H9 (cell line): Measurements from ENCODE around the gene STIMATE. TPM values are rescaled to one million over a fixed set of nuclear protein-coding genes. Genes with fewer than 3 reads are reported as not detected.
A peak's percentile ranks its signal among the peaks of the same experiment; 100 is the strongest.

Experiments
- DNase-seq: peaks from one replicate; pipeline ENCODE4 v3.0.0-alpha.2; 2017
- H2AFZ ChIP-seq: one replicate; pipeline ENCODE4 v1.6.1; 2013; ENCODE audit warnings: mild to moderate bottlenecking, low read length, control low read depth, moderate library complexity
- H2AK5ac ChIP-seq: 2 replicates; pipeline ENCODE4 v1.6.1; 2013; ENCODE audit warnings: low read length, control low read depth, mixed read lengths; ENCODE audit not compliant: insufficient read length
- H2BK120ac ChIP-seq: one replicate; pipeline ENCODE4 v1.6.1; 2013; ENCODE audit warnings: low read depth, mild to moderate bottlenecking, low read length, control low read depth, inconsistent platforms; ENCODE audit not compliant: poor library complexity, severe bottlenecking
- H2BK12ac ChIP-seq: 2 replicates; pipeline ENCODE4 v1.6.1; 2013; ENCODE audit warnings: low read length, control low read depth, mixed read lengths, low read depth; ENCODE audit not compliant: insufficient read length
- H2BK15ac ChIP-seq: 2 replicates; pipeline ENCODE4 v1.6.1; 2013; ENCODE audit warnings: low read depth, low read length, control low read depth
- H2BK20ac ChIP-seq: one replicate; pipeline ENCODE4 v1.6.1; 2013; ENCODE audit warnings: low read depth, mild to moderate bottlenecking, low read length, control low read depth, inconsistent platforms; ENCODE audit not compliant: poor library complexity, severe bottlenecking
- H2BK5ac ChIP-seq: 2 replicates; pipeline ENCODE4 v1.6.1; 2013; ENCODE audit warnings: low read length, control low read depth, mixed read lengths; ENCODE audit not compliant: insufficient read length
- H3K14ac ChIP-seq: 2 replicates; pipeline ENCODE4 v1.6.1; 2013; ENCODE audit warnings: low read length, control low read depth; ENCODE audit not compliant: insufficient read depth
- H3K18ac ChIP-seq: 2 replicates; pipeline ENCODE4 v1.6.1; 2013; ENCODE audit warnings: low read depth, mild to moderate bottlenecking, mixed read lengths, low read length, control low read depth; ENCODE audit not compliant: insufficient read length
- H3K23ac ChIP-seq: 2 replicates; pipeline ENCODE4 v1.6.1; 2013; ENCODE audit warnings: low read length, control low read depth, mixed read lengths, low read depth; ENCODE audit not compliant: insufficient read length
- H3K23me2 ChIP-seq: 2 replicates; pipeline ENCODE4 v1.6.1; 2013; ENCODE audit warnings: low read depth, mild to moderate bottlenecking, mixed read lengths, low read length, control low read depth; ENCODE audit not compliant: insufficient read length, poor library complexity, severe bottlenecking
- H3K27ac ChIP-seq: 2 replicates; pipeline ENCODE4 v1.5.1; 2013; ENCODE audit warnings: low read length, control low read depth, mixed read lengths, low read depth; ENCODE audit not compliant: insufficient read length
- H3K27me3 ChIP-seq: 2 replicates; pipeline ENCODE4 v1.6.1; 2013; ENCODE audit warnings: low read length, control low read depth, inconsistent platforms; ENCODE audit not compliant: insufficient read depth
- H3K4ac ChIP-seq: 2 replicates; pipeline ENCODE4 v1.6.1; 2013; ENCODE audit warnings: low read depth, mild to moderate bottlenecking, control low read depth, inconsistent platforms, low read length, moderate library complexity
- H3K4me1 ChIP-seq: 2 replicates; pipeline ENCODE4 v1.6.1; 2013; ENCODE audit warnings: low read length, control low read depth, inconsistent platforms; ENCODE audit not compliant: insufficient read depth
- H3K4me2 ChIP-seq: 2 replicates; pipeline ENCODE4 v1.6.1; 2013; ENCODE audit warnings: low read length, control low read depth, mixed read lengths; ENCODE audit not compliant: insufficient read length, insufficient read depth
- H3K56ac ChIP-seq: 2 replicates; pipeline ENCODE4 v1.6.1; 2013; ENCODE audit warnings: low read depth, mild to moderate bottlenecking, mixed read lengths, low read length, control low read depth; ENCODE audit not compliant: insufficient read length
- H3K79me1 ChIP-seq: 2 replicates; pipeline ENCODE4 v1.6.1; 2013; ENCODE audit warnings: low read depth, mild to moderate bottlenecking, moderate library complexity, low read length, control low read depth, inconsistent platforms; ENCODE audit not compliant: insufficient read depth, poor library complexity, severe bottlenecking
- H3K79me2 ChIP-seq: 2 replicates; pipeline ENCODE4 v1.6.1; 2013; ENCODE audit warnings: low read length, control low read depth, inconsistent platforms; ENCODE audit not compliant: insufficient read depth
- H3K9ac ChIP-seq: 2 replicates; pipeline ENCODE4 v1.6.1; 2013; ENCODE audit warnings: low read length, control low read depth, mixed read lengths; ENCODE audit not compliant: insufficient read length; ENCODE audit errors: extremely low read depth
- H3K9me3 ChIP-seq: one replicate; pipeline ENCODE4 v1.6.1; 2013; ENCODE audit warnings: low read depth, low read length, inconsistent platforms; ENCODE audit not compliant: control insufficient read depth
- H3T11ph ChIP-seq: one replicate; pipeline ENCODE4 v1.6.1; 2013; ENCODE audit warnings: mild to moderate bottlenecking, low read length, control low read depth, inconsistent platforms
- H4K20me1 ChIP-seq: one replicate; pipeline ENCODE4 v1.6.1; 2013; ENCODE audit not compliant: control insufficient read depth, insufficient read length, insufficient read depth
- H4K5ac ChIP-seq: 2 replicates; pipeline ENCODE4 v1.6.1; 2013; ENCODE audit warnings: low read depth, mild to moderate bottlenecking, mixed read lengths, low read length, control low read depth; ENCODE audit not compliant: insufficient read length
- H4K8ac ChIP-seq: replicated peaks from 2 replicates; pipeline ENCODE4 v1.6.1; 2013; ENCODE audit warnings: low read length, control low read depth, mixed read lengths, low read depth; ENCODE audit not compliant: insufficient read length
- H4K91ac ChIP-seq: 2 replicates; pipeline ENCODE4 v1.6.1; 2013; ENCODE audit warnings: low read depth, mild to moderate bottlenecking, moderate library complexity, mixed read lengths, low read length, control low read depth; ENCODE audit not compliant: insufficient read length
- H3K27ac Mint-ChIP-seq, 3 experiments: 2 replicates in 2 of 3; 3 replicates in 1 of 3; pipeline ENCODE4 v1.8.0; 2020 to 2021; ENCODE audit warnings: mixed read lengths in 3 of 3, mild to moderate bottlenecking in 1 of 3, moderate library complexity in 1 of 3
- H3K27me3 Mint-ChIP-seq: 2 replicates; pipeline ENCODE4 v1.8.0; 2021; ENCODE audit warnings: low read depth, mild to moderate bottlenecking, moderate library complexity, mixed read lengths
- H3K36me3 Mint-ChIP-seq, 3 experiments: 2 replicates in 2 of 3; 3 replicates in 1 of 3; pipeline ENCODE4 v1.8.0; 2020 to 2021; ENCODE audit warnings: low read depth in 3 of 3, mixed read lengths in 3 of 3; ENCODE audit not compliant: insufficient read depth in 1 of 3
- H3K4me1 Mint-ChIP-seq, 2 experiments: 2 replicates each; pipeline ENCODE4 v1.8.0; 2020; ENCODE audit warnings: mixed read lengths in 2 of 2
- H3K4me3 Mint-ChIP-seq, 2 experiments: 2 replicates in 1 of 2; 3 replicates in 1 of 2; pipeline ENCODE4 v1.8.0; 2020 to 2021; ENCODE audit warnings: mild to moderate bottlenecking in 2 of 2, mixed read lengths in 2 of 2, moderate library complexity in 1 of 2
- H3K9me3 Mint-ChIP-seq, 2 experiments: 2 replicates in 1 of 2; 3 replicates in 1 of 2; pipeline ENCODE4 v1.8.0; 2020; ENCODE audit warnings: mild to moderate bottlenecking in 2 of 2, mixed read lengths in 2 of 2, moderate library complexity in 1 of 2
- WGBS: extraction: QIAGEN DNeasy Blood & Tissue Kit; methylation state at CpG from one replicate; pipeline ENCODE4 v1.1.7; 2013; ENCODE audit warnings: missing lambda C conversion rate, low lambda C conversion rate, mixed read lengths; ENCODE audit not compliant: insufficient read length; ENCODE audit errors: extremely low coverage; 5-methylcytosine and 5-hydroxymethylcytosine counted together
- total RNA-seq: library from RNA; stranded (reverse); gene quantifications from 2 replicates; pipeline ENCODE4 v1.2.1, GENCODE V29; 2021
- TF ChIP-seq, protein P1 (sequence below): fragments of 200-600 bp; sonication (generic); conservative IDR thresholded peaks from 3 replicates; pipeline ENCODE4 v1.8.0; 2021; ENCODE audit warnings: antibody characterized with exemption, mild to moderate bottlenecking

Gene STIMATE
- total RNA-seq, 1 experiment from 2014 or later, result 25.6 TPM

DNA sequence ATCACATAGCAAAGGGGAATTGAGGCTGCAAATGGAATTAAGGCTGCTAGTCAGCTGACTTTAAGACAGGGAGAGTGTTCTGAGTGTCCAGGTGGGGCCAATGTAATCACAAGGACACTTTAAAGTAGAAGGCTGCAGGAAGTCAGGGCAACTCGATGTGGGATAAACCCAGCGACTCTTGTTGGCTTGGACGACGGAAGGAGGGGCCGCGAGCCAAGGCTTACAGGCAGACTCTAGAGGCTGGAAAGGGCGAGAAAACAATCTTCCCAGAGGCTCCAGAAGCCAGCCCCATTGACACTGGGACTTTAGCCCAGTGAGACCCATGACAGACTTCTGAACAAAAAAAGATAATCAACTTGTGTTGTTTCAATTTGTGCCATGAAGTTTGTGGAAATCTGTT lies 49.6 kb downstream of the STIMATE start:
- no peaks in the 10 kb centered on the region for H3K27me3 Mint-ChIP-seq
- H3K27ac Mint-ChIP-seq, result peak overlapping the region in 1 of 3 experiments; percentile 41; a peak in 2 of 7 replicates

More for the DNA sequence above, 49.6 kb downstream of the STIMATE start:
- Histone ChIP-seq H4K5ac (no peak overlapping the region), H2BK15ac (no peak overlapping the region), H3K56ac (no peak overlapping the region), H3K4me2 (no peak overlapping the region), H3K14ac (no peak overlapping the region), H3K27ac (no peak overlapping the region), H4K91ac (no peak overlapping the region), H2BK5ac (no peak overlapping the region), H2AFZ (no peak overlapping the region), H2BK12ac (no peak overlapping the region), H3K23ac (no peak overlapping the region), H4K20me1 (no peaks in the 10 kb centered on the region), H2AK5ac (no peak overlapping the region), H3K4me1 (no peaks in the 10 kb centered on the region), H2BK20ac (no peak overlapping the region), H3K79me2 (no peaks in the 10 kb centered on the region), H3K4ac (no peak overlapping the region), H3K9ac (no peak overlapping the region), H3K23me2 (no peaks in the 10 kb centered on the region), H3K9me3 (no peaks in the 10 kb centered on the region), H3T11ph (no peak overlapping the region), H3K27me3 (no peaks in the 10 kb centered on the region), H4K8ac (no peak overlapping the region), H3K18ac (no peak overlapping the region), H3K79me1 (no peaks in the 10 kb centered on the region), H2BK120ac (no peak overlapping the region)
- TF ChIP-seq, protein P1, sequence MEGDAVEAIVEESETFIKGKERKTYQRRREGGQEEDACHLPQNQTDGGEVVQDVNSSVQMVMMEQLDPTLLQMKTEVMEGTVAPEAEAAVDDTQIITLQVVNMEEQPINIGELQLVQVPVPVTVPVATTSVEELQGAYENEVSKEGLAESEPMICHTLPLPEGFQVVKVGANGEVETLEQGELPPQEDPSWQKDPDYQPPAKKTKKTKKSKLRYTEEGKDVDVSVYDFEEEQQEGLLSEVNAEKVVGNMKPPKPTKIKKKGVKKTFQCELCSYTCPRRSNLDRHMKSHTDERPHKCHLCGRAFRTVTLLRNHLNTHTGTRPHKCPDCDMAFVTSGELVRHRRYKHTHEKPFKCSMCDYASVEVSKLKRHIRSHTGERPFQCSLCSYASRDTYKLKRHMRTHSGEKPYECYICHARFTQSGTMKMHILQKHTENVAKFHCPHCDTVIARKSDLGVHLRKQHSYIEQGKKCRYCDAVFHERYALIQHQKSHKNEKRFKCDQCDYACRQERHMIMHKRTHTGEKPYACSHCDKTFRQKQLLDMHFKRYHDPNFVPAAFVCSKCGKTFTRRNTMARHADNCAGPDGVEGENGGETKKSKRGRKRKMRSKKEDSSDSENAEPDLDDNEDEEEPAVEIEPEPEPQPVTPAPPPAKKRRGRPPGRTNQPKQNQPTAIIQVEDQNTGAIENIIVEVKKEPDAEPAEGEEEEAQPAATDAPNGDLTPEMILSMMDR, result no peak
- no peaks in the 10 kb centered on the region; a peak in 1 of 5 replicates for H3K9me3 Mint-ChIP-seq
- no peak for DNase-seq
- no peak overlapping the region for H3K4me3 Mint-ChIP-seq
- WGBS, result no CpG with 5 or more reads among the region's 7 CpGs
- H3K36me3 Mint-ChIP-seq, result peaks cover 16 to 40% (median 31%) of the 10 kb centered on the region in 3 experiments
- peaks cover 8 to 18% of the 10 kb centered on the region in 2 experiments for H3K4me1 Mint-ChIP-seq
